K562 (cell line): Measurements from ENCODE around the gene ZNF275. TPM values are rescaled to one million over a fixed set of nuclear protein-coding genes. Genes with fewer than 3 reads are reported as not detected.
A peak's percentile ranks its signal among the peaks of the same experiment; 100 is the strongest.

Experiments
- ATAC-seq: fragments of 200-7000 bp; cut with Tn5 transposase; 3 replicates; pipeline ENCODE4 v1.9.1; 2020; ENCODE audit warnings: moderate library complexity
- BruUV-seq: library from RNA; stranded (reverse); fragments of 400-500 nt; replicated peaks from 2 replicates; lab custom pipeline; 2021; lab: Mats Ljungman, UMichigan
- CTCF ChIA-PET: fragments of 300-600 bp; formaldehyde crosslinking; extraction: SDS; loops from one replicate; lab custom pipeline; 2021; ENCODE audit warnings: low intra/inter-chr PET ratio; lab: Yijun Ruan, JAX
- POLR2A ChIA-PET: fragments of 300-600, 350-650 bp; sonication (Branson Sonifier 250); formaldehyde crosslinking; extraction: SDS; loops from one replicate; lab custom pipeline; 2021; ENCODE audit warnings: antibody characterized with exemption, inconsistent platforms; lab: Yijun Ruan, JAX
- DNase-seq, 4 experiments: peaks; one replicate each; pipeline versions ENCODE4 v3.0.0 to v3.0.0-alpha.2; 2011 to 2018; ENCODE audit warnings: low spot score in 3 of 4, mixed read lengths in 3 of 4; ENCODE audit errors: extremely low read depth in 1 of 4
- FAIRE-seq: peaks from 2 replicates; lab custom pipeline; 2011; peaks lifted over from hg19 to GRCh38; lab: Jason Lieb, UNC
- H2AFZ ChIP-seq: 2 replicates; pipeline ENCODE4 v1.6.0; 2011; ENCODE audit warnings: low read depth, low read length, control low read depth, inconsistent platforms
- H3K27ac ChIP-seq: fragments of 200-600 bp; 3 replicates; pipeline ENCODE4 v1.8.0; 2011; ENCODE audit warnings: low read depth, mild to moderate bottlenecking, control low read depth, inconsistent platforms, low read length, moderate library complexity, mixed read lengths; ENCODE audit errors: extremely low read depth
- H3K27me3 ChIP-seq, 2 experiments: fragments of 300-600 bp in 1 of 2; 2 replicates in 1 of 2; 3 replicates in 1 of 2; pipeline versions ENCODE4 v1.6.0 to v1.8.0; 2011; ENCODE audit warnings: inconsistent platforms in 2 of 2, low read length in 2 of 2, mild to moderate bottlenecking in 1 of 2, mixed read lengths in 1 of 2, moderate library complexity in 1 of 2; ENCODE audit not compliant: control insufficient read depth in 2 of 2, insufficient read depth in 2 of 2
- H3K36me3 ChIP-seq: fragments of 300-600 bp; 3 replicates; pipeline ENCODE4 v1.8.0; 2011; ENCODE audit warnings: mild to moderate bottlenecking, low read length, inconsistent platforms; ENCODE audit not compliant: control insufficient read depth, insufficient read depth
- H3K4me1 ChIP-seq, 2 experiments: fragments of 200-600 bp in 1 of 2; replicated peaks in 1 of 2; 2 replicates in 1 of 2; 3 replicates in 1 of 2; pipeline versions ENCODE4 v1.5.1 to v1.8.0; 2011; ENCODE audit warnings: inconsistent platforms in 2 of 2, low read length in 2 of 2, mild to moderate bottlenecking in 1 of 2, mixed read lengths in 1 of 2, moderate library complexity in 1 of 2; ENCODE audit not compliant: control insufficient read depth in 2 of 2, insufficient read depth in 2 of 2
- H3K4me2 ChIP-seq: 2 replicates; pipeline ENCODE4 v1.6.1; 2011; ENCODE audit warnings: low read length, control low read depth, inconsistent platforms, mixed read lengths; ENCODE audit not compliant: insufficient read depth
- H3K4me3 ChIP-seq: fragments of 200-600 bp; sonication (generic), shearing (Covaris generic); 2 replicates; pipeline ENCODE4 v1.5.1; 2016; ENCODE audit warnings: control low read depth, inconsistent platforms
- H3K79me2 ChIP-seq: fragments of 200-600 bp; 3 replicates; pipeline ENCODE4 v1.8.0; 2011; ENCODE audit warnings: low read length, inconsistent platforms; ENCODE audit not compliant: control insufficient read depth, insufficient read depth
- H3K9ac ChIP-seq, 2 experiments: 2 replicates each; pipeline versions ENCODE4 v1.6.0 to v1.6.1; 2011; ENCODE audit warnings: low read depth in 2 of 2, low read length in 2 of 2, control low read depth in 1 of 2, inconsistent platforms in 1 of 2, mild to moderate bottlenecking in 1 of 2, mixed read lengths in 1 of 2; ENCODE audit not compliant: insufficient read depth in 1 of 2
- H3K9me1 ChIP-seq: one replicate; pipeline ENCODE4 v1.6.0; 2011; ENCODE audit warnings: inconsistent platforms, mild to moderate bottlenecking, low read length, moderate library complexity; ENCODE audit not compliant: control insufficient read depth, insufficient read depth
- H3K9me3 ChIP-seq: replicated peaks from 2 replicates; pipeline ENCODE4 v1.5.1; 2011; ENCODE audit warnings: low read depth, low read length, inconsistent platforms; ENCODE audit not compliant: control insufficient read depth, insufficient read depth
- H4K20me1 ChIP-seq: replicated peaks from 2 replicates; pipeline ENCODE4 v1.6.1; 2011; ENCODE audit warnings: low read length, inconsistent platforms, mixed read lengths; ENCODE audit not compliant: control insufficient read depth, insufficient read depth
- ATF1 ChIP-seq, 2 experiments: fragments of 450-650 bp in 1 of 2; IDR thresholded peaks; 2 replicates each; pipeline ENCODE4 v1.6.1; 2016; ENCODE audit warnings: missing compliant biosample characterization in 1 of 2, missing genetic modification characterization in 1 of 2
- CBX3 ChIP-seq, 2 experiments: IDR thresholded peaks; 1 replicate in 1 of 2; 2 replicates in 1 of 2; pipeline ENCODE4 v1.6.1; 2012; ENCODE audit warnings: inconsistent platforms in 2 of 2, low read length in 2 of 2, borderline replicate concordance in 1 of 2, control low read depth in 1 of 2
- CREBBP ChIP-seq: IDR thresholded peaks from one replicate; pipeline ENCODE4 v1.6.1; 2012; ENCODE audit warnings: low read depth, mild to moderate bottlenecking, control low read depth, inconsistent platforms, low read length
- CXXC5 ChIP-seq: fragments of 250-450 bp; sonication (Bioruptor Pico); IDR thresholded peaks from 2 replicates; pipeline ENCODE4 v1.8.0; 2022; ENCODE audit warnings: inconsistent platforms, mild to moderate bottlenecking, moderate library complexity
- DMBX1 ChIP-seq: fragments of 250-450 bp; sonication (Bioruptor Pico); IDR thresholded peaks from 2 replicates; pipeline ENCODE4 v1.8.0; 2022; ENCODE audit warnings: inconsistent platforms, mild to moderate bottlenecking, moderate library complexity, borderline replicate concordance
- ILK ChIP-seq: fragments of 450-650 bp; IDR thresholded peaks from 2 replicates; pipeline ENCODE4 v1.6.1; 2016; ENCODE audit warnings: missing genetic modification characterization, low read depth, mild to moderate bottlenecking, missing compliant biosample characterization, moderate library complexity, borderline replicate concordance
- LEF1 ChIP-seq: fragments of 450-650 bp; IDR thresholded peaks from 2 replicates; pipeline ENCODE4 v1.6.1; 2016; ENCODE audit warnings: mild to moderate bottlenecking
- NFIC ChIP-seq: fragments of 450-650 bp; IDR thresholded peaks from 2 replicates; pipeline ENCODE4 v1.6.1; 2017; ENCODE audit warnings: mild to moderate bottlenecking, inconsistent platforms
- POLR2AphosphoS5 ChIP-seq: IDR thresholded peaks from 2 replicates; pipeline ENCODE4 v1.6.1; 2011; ENCODE audit warnings: mild to moderate bottlenecking, low read depth, low read length, moderate library complexity; ENCODE audit not compliant: control insufficient read depth, insufficient read depth
- PURB ChIP-seq: sonication (generic); formaldehyde crosslinking; IDR thresholded peaks from 2 replicates; pipeline ENCODE4 v1.9.0; 2021; ENCODE audit warnings: low read depth, mild to moderate bottlenecking, missing genetic modification reagents
- SAFB ChIP-seq: fragments of 200-400 bp; formaldehyde crosslinking; IDR thresholded peaks from 2 replicates; pipeline ENCODE4 v1.6.1; 2017; ENCODE audit warnings: low read depth, low read length, borderline replicate concordance
- SMARCE1 ChIP-seq: fragments of 450-650 bp; IDR thresholded peaks from 2 replicates; pipeline ENCODE4 v1.7.1; 2016; ENCODE audit warnings: mild to moderate bottlenecking
- THAP12 ChIP-seq: fragments of 250-450 bp; sonication (Bioruptor Pico); IDR thresholded peaks from 2 replicates; pipeline ENCODE4 v1.9.0; 2021; ENCODE audit warnings: mild to moderate bottlenecking, inconsistent platforms
- ZFX ChIP-seq: sonication (generic); formaldehyde crosslinking; IDR thresholded peaks from 2 replicates; pipeline ENCODE4 v1.8.0; 2022; ENCODE audit warnings: mild to moderate bottlenecking, missing genetic modification reagents, moderate library complexity
- ZNF24 ChIP-seq: fragments of 450-650 bp; IDR thresholded peaks from 2 replicates; pipeline ENCODE4 v1.6.1; 2016
- ZNF75A ChIP-seq: fragments of 450-650 bp; formaldehyde crosslinking; IDR thresholded peaks from 2 replicates; pipeline ENCODE4 v1.4.0; 2020; ENCODE audit warnings: mild to moderate bottlenecking
- WGBS: fragments of 100-300 bp; shearing (Covaris generic); methylation state at CpG from one replicate; pipeline ENCODE4 v1.1.6; 2016; ENCODE audit warnings: low coverage, mixed read lengths; ENCODE audit not compliant: insufficient coverage; ENCODE audit errors: missing lambda C conversion rate; 5-methylcytosine and 5-hydroxymethylcytosine counted together
- in situ Hi-C: fragments of 300-500 bp; cut with MboI; formaldehyde crosslinking; loops from 4 replicates; pipeline ENCODE4 v1.15.0; 2018; ENCODE audit warnings: inconsistent platforms, mixed read lengths
- intact Hi-C: fragments of 100-400 bp; cut with micrococcal nuclease; formaldehyde crosslinking; loops from 2 replicates; pipeline ENCODE4 v1.14.2; 2022
- polyA plus RNA-seq, 8 experiments: library from polyadenylated mRNA; depleted of rRNA in 4 of 8; stranded (reverse) in 5 of 8; unstranded in 3 of 8; fragments of >200 nt; fragmentation: Nextera tagmentation in 2 of 8; fragmentation: Illumina TruSeq in 1 of 8; extraction: Ambion mirVana in 2 of 8; extraction: Trizol in 1 of 8; gene quantifications; 2 replicates each; pipeline versions ENCODE4 v1.2.1 to v1.2.3, GENCODE V29; 2011 to 2014; ENCODE audit warnings: inconsistent platforms in 1 of 8, missing spikeins in 1 of 8
- total RNA-seq, 7 experiments: library from RNA; depleted of rRNA in 6 of 7; stranded (reverse); fragments of >200 nt in 6 of 7; fragmentation: Illumina TruSeq in 2 of 7; extraction: Trizol in 2 of 7; gene quantifications; 2 replicates each; pipeline versions ENCODE4 v1.2.1 to v1.2.3, GENCODE V29; 2011 to 2021; ENCODE audit warnings: low replicate concordance in 1 of 7
- TF ChIP-seq, protein P1 (sequence below): fragments of 450-650 bp; IDR thresholded peaks from 2 replicates; pipeline ENCODE4 v1.6.1; 2016
- TF ChIP-seq, protein P2 (sequence below): IDR thresholded peaks from 2 replicates; pipeline ENCODE4 v1.6.1; 2011; ENCODE audit not compliant: insufficient read length; ENCODE audit errors: extremely low read depth

The ZNF275 gene
- total and polyA plus RNA-seq, 9 of the 15 experiments (the other 6 are each of a cell fraction or from before 2014, with no cell fraction given), result 2.1 to 19.1 (median 12.0) TPM

GRCh38 chrX:153339662-153340061, 5.7 kb downstream of the ZNF275 start:
- Histone ChIP-seq H3K36me3 (peaks cover 75% of the 10 kb centered on the region; the same call in 2 of the 3 replicates), H3K9ac (peak overlapping the region; percentile 17 to 80; a peak in 3 of 4 replicates), H2AFZ (peak overlapping the region; percentile 14; the same call in 1 of the 2 replicates), H3K27me3 (no peaks in the 10 kb centered on the region), H3K27ac (peak overlapping the region; percentile 61), H3K4me2 (peak overlapping the region; percentile 66), H3K79me2 (peaks cover 90% of the 10 kb centered on the region), H3K9me3 (no peaks in the 10 kb centered on the region; the same call in 1 of the 2 replicates), H3K9me1 (no peaks in the 10 kb centered on the region), H3K4me1 (peaks cover 28 to 44% of the 10 kb centered on the region in 2 experiments), H3K4me3 (no peak overlapping the region), H4K20me1 (0 out of 2 replicates have a peak, but pooled peaks cover 3% of the 10 kb centered on the region)
- in situ Hi-C loops, result no loop called here
- ATAC-seq, result peak; percentile 89
- POLR2A ChIA-PET, result interaction anchor here (0.6 to 1.3 kb wide), 2 partner anchors 14 to 42 kb away, joined by 3 read pairs; no protein-coding TSS in a partner anchor
- BruUV-seq, result no TSS peak
- CTCF ChIA-PET, result no interaction called here
- FAIRE-seq, result peak; percentile 80
- DNase-seq, result peak; percentile 34 to 84 (median 62)
- intact Hi-C loops, result loop anchor here (5.0 kb wide), 1 partner anchor 43 kb away; no protein-coding TSS in a partner anchor
- WGBS, result 0% methylated on average over 3 of the region's 4 CpGs
- no peak for TF ChIP-seq CREBBP
- peak; percentile 42 for TF ChIP-seq NFIC
- no peak for TF ChIP-seq ILK (tag)
- TF ChIP-seq THAP12 (CRISPR knock-in tag), result no peak
- 0 out of 2 replicates have a peak, but pooled peaks have one; percentile 28 for TF ChIP-seq LEF1
- TF ChIP-seq PURB, result no peak
- TF ChIP-seq CXXC5, result no peak
- TF ChIP-seq, protein P1, sequence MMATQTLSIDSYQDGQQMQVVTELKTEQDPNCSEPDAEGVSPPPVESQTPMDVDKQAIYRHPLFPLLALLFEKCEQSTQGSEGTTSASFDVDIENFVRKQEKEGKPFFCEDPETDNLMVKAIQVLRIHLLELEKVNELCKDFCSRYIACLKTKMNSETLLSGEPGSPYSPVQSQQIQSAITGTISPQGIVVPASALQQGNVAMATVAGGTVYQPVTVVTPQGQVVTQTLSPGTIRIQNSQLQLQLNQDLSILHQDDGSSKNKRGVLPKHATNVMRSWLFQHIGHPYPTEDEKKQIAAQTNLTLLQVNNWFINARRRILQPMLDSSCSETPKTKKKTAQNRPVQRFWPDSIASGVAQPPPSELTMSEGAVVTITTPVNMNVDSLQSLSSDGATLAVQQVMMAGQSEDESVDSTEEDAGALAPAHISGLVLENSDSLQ, result peak; percentile 32; the same call in 1 of the 2 replicates
- TF ChIP-seq SMARCE1, result no peak
- TF ChIP-seq CBX3 (IDR thresholded peaks at IDR 0.05; ENCODE audit: borderline replicate concordance in 1 of 2, low read length in 2 of 2), result peak in 1 of 2 experiments; percentile 23; a peak in 1 of 3 replicates
- TF ChIP-seq ZNF75A (CRISPR knock-in tag), result no peak
- TF ChIP-seq DMBX1 (CRISPR knock-in tag), result no peak
- TF ChIP-seq ZNF24, result peak; percentile 56
- no peak for TF ChIP-seq ATF1 (CRISPR knock-in tag; IDR thresholded peaks at IDR 0.05)
- TF ChIP-seq ATF1 (tag; IDR thresholded peaks at IDR 0.05), result peak; percentile 35; the same call in 1 of the 2 replicates
- peak; percentile 53 for TF ChIP-seq POLR2AphosphoS5
- peak; percentile 52 for TF ChIP-seq ZFX
- TF ChIP-seq, protein P2, sequence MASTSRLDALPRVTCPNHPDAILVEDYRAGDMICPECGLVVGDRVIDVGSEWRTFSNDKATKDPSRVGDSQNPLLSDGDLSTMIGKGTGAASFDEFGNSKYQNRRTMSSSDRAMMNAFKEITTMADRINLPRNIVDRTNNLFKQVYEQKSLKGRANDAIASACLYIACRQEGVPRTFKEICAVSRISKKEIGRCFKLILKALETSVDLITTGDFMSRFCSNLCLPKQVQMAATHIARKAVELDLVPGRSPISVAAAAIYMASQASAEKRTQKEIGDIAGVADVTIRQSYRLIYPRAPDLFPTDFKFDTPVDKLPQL, result no peak
- TF ChIP-seq SAFB, result no peak
